ENCODE data around the gene NUP62. TPM values are rescaled to one million over a fixed set of nuclear protein-coding genes. Genes with fewer than 3 reads are reported as not detected.

The NUP62 gene, protein sequence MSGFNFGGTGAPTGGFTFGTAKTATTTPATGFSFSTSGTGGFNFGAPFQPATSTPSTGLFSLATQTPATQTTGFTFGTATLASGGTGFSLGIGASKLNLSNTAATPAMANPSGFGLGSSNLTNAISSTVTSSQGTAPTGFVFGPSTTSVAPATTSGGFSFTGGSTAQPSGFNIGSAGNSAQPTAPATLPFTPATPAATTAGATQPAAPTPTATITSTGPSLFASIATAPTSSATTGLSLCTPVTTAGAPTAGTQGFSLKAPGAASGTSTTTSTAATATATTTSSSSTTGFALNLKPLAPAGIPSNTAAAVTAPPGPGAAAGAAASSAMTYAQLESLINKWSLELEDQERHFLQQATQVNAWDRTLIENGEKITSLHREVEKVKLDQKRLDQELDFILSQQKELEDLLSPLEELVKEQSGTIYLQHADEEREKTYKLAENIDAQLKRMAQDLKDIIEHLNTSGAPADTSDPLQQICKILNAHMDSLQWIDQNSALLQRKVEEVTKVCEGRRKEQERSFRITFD
- total RNA-seq = 25.5 and 40.7 TPM in 2 replicates

DNA sequence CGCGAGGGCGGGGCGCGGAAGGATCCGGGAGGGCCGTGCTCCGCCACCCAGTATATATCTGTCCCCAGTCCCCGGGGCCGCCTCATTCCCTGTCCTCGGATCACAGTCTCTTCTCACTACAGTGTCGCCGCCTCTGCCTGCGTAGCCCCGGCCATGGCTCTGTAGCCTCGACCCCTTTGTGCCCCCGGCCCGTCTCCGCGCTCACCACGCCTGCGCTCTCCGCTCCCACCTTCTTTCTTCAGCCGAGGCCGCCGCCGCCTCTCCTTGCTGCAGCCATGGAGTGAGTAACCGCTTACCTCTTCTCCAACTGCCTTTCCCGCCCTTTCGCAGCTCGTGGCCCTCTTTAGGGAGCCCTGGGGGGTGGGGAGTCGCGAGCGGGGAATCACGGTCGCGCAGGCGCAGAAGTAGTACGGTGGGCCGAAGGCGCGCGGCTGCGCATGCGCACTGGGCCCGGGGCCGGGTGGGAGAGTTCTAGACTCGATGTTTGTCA, at the start of gene NUP62, which contains the start of gene ATF5:
NUP62 (minus strand) TSS at position 384 of the 490 bp plus-strand sequence. CDS start 19,697 bp downstream, outside the sequence.
ATF5 (plus strand) TSS at position 85 of the 490 bp plus-strand sequence. CDS start 1,646 bp downstream, outside the sequence.

DNA sequence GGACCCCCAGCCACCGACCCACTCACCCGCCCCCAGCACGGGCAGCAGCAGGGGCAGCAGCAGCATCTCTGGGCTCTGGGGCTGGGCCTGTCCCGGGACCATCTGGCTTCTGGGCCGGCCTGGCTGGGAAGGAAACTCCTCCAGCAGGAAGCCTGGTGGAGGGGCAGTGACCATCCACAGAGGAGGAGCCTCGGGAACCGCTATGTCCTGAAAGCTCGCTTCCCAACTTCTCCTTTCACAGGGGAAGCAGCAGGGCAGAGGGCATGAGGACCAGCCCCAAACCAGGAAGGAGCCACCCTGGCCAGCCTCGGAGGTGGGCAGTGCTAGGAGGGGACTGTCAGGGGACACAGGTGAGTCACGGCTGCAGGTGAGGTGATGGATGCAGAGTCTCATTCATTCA, 31.7 kb upstream of the NUP62 start, which contains the start of gene SIGLEC11:
SIGLEC11 (minus strand) TSS at position 193 of the 400 bp plus-strand sequence; CDS start at position 102, 91 bp downstream.

DNA sequence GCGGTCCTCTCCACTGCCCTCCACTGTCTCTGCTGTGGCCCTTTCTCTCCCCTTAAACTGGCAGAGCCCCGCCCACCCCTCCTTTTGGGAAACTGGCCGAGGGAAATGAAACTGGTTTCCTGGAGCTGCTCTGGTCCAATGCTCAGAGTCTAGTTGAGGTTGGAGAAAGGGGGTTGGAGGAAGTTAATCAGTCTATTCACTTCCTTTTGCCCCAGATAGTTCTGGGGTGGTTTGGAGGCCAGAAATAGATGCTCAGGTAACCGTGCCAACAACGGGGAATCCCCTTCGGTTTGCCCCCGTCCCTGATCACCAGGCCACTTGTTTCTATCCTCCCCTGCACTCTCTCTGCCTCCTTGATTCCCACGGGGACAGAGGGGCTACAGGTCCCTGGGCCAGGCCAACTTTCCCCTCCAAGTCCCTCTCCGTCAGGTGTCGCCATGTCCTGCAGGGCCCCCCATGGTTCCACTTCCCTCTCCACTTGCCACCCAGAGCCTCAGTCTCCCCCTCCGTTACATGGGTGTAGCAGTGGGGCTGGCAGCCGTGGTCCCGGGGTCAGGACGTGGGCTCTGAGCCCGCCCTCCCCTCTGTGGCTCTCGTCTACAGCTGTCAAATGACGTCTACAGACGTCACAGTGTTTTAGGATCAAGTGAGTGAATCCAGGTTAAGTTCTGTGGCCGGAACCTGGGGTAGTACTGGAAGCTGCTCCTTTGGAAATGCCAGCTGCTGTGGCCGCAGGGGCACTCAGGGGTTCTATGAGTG, 32.3 kb downstream of the NUP62 start, which contains the start of gene IL4I1:
IL4I1 (minus strand) TSS at position 25 of the 759 bp plus-strand sequence. CDS start 727 bp downstream, outside the sequence.

DNA sequence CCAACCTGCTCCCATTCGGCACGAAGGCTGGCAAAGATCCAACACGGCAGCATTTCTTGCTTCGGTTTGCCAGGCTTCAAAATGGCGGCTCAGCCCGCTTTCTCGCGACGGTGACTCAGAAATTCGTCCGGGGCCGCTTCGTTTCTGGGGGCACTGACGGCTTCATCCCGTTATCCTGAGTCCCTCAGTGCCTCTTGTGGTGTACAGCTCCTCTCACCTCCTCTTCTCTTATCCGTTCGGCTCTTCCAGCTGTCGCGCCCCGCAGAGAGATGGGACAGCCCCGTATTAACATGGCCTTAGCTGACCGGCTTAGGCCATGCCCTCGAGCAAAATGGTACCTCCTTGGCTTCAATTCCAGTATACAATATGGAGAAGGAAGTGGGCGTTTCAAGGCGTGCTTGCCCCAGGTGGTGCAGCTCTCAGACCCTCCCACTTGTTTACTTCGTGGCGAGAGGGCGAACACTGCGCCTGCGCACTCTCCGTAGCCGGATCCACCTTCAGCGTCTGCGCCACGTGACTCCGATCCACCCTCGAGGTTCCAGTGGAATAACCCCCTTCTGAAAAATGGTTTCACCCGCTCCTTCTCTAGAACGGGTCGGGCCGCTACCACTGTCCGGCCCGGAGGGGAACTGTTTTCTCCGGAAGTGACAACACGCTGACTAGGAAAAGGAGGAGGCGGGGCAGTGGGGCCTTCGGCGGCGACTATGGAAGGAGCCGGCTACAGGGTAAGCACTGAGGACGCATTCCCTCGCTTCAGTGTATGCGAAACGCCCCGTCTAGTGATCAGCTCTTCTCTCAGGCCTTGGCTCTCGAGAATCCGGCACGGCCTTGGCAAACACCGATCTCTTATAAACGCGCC, 52.1 kb downstream of the NUP62 start, which contains the start of the genes AKT1S1 and TBC1D17:
AKT1S1 (minus strand) TSS at position 336 of the 859 bp plus-strand sequence. CDS start 4,060 bp downstream, outside the sequence.
TBC1D17 (plus strand) TSS at position 683 of the 859 bp plus-strand sequence; CDS start at position 705, 22 bp downstream.

DNA sequence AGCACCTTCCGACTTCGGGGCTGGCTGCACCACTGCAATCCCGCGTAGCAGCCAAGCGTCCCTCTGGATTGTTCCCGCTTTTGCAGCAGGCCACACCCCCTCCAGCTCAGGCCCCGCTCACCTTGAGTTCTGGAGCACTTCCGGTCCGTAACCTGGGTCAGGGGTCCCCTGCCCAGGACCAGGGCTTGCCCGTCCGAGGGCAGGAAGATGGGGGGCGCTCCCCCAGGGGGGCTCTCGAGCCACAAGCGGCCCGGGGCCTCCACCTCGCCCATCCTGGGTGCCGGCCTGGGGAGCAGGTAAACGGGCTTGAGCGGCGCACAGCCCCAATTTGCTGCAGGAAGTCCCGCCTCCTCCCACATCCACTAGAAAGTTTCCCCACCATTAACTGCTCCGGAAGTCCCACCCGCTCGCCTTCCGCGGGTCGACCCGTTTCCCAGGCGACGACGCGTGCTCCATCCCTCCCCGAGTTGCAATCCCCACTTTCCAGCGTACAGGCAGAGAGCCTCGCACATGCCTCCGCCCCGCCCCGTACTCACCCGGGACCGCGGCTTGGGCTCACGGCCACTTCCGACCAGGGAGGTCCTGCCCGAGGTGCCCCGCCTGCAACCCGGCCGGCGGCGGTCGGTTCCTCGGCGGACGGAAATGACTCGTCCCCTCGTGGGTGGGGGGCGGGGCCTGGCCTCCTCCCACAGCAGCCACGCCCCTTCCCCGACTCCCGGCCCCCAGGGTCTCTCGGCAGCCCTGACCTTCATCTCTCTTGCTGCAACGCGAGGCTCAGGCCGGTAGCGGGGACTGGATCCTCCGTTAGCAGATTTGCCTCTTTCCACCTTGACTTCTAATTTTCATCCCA, 62.1 kb downstream of the NUP62 start, which contains the start of gene PNKP:
PNKP (minus strand) TSS at position 644 of the 850 bp plus-strand sequence; CDS start at position 272, 372 bp downstream.

Other genes with a start within 250 kb of the NUP62 start
- 0.43 and 1.2 TPM in 2 replicates for gene ADM5, start 239.9 kb downstream of the NUP62 start, total RNA-seq
- 1.6 and 3.1 TPM in 2 replicates for gene CPT1C, start 238.4 kb downstream of the NUP62 start, total RNA-seq
- gene TSKS, start 166.2 kb downstream of the NUP62 start, total RNA-seq = 0.76 and 6.7 TPM in 2 replicates
- 90.3 and 178 TPM in 2 replicates for gene AP2A1, start 162.5 kb downstream of the NUP62 start, total RNA-seq
- 23.9 and 25.5 TPM in 2 replicates for gene FUZ, start 116.2 kb downstream of the NUP62 start, total RNA-seq
- gene MED25, start 111.2 kb downstream of the NUP62 start, total RNA-seq = 26.3 and 33.5 TPM in 2 replicates
- gene PTOV1, start 78.3 kb downstream of the NUP62 start, total RNA-seq = 114 and 134 TPM in 2 replicates
- gene PNKP, start 61.9 kb downstream of the NUP62 start, total RNA-seq = 45.1 and 58.2 TPM in 2 replicates
- 20.4 and 24.7 TPM in 2 replicates for gene AKT1S1, start 52.1 kb downstream of the NUP62 start, total RNA-seq
- 23.6 and 30.3 TPM in 2 replicates for gene TBC1D17, start 51.8 kb downstream of the NUP62 start, total RNA-seq
- gene IL4I1, start 32.6 kb downstream of the NUP62 start, total RNA-seq = 0.43 TPM in 1 of 2 replicates, not detected in the other
- 4.6 and 7.9 TPM in 2 replicates for gene ATF5, start 299 bp downstream of the NUP62 start, total RNA-seq
- gene SIGLEC11, start 31.7 kb upstream of the NUP62 start, total RNA-seq = 0.22 TPM in 1 of 2 replicates, not detected in the other
- gene VRK3, start 95.9 kb upstream of the NUP62 start, total RNA-seq = 25.1 and 29.0 TPM in 2 replicates
- gene ZNF473, start 96.5 kb upstream of the NUP62 start, total RNA-seq = 8.1 and 11.8 TPM in 2 replicates
- gene IZUMO2, start 233.8 kb upstream of the NUP62 start, total RNA-seq = 0.39 TPM in 1 of 2 replicates, not detected in the other